HepG2 (cell line): ENCODE data around the gene ZNF383. TPM values are rescaled to one million over a fixed set of nuclear protein-coding genes. Genes with fewer than 3 reads are reported as not detected.

Source experiments
- AKNA ChIP-seq: sonication (generic); formaldehyde crosslinking; IDR thresholded peaks from 2 replicates; pipeline ENCODE4 v1.4.0; 2020; ENCODE audit warnings: missing genetic modification reagents, borderline replicate concordance
- EHMT2 ChIP-seq: fragments of 200-600 bp; sonication (generic); IDR thresholded peaks from 2 replicates; pipeline ENCODE4 v1.7.0; 2017; ENCODE audit warnings: antibody characterized with exemption, low read depth, low read length, borderline replicate concordance
- GTF2F1 ChIP-seq: fragments of 150-350 bp; IDR thresholded peaks from 2 replicates; pipeline ENCODE4 v1.6.1; 2014; ENCODE audit warnings: low read length
- HOMEZ ChIP-seq: IDR thresholded peaks from 2 replicates; pipeline ENCODE4 v1.6.1; 2016; ENCODE audit warnings: low read depth
- IRF2 ChIP-seq: IDR thresholded peaks from 2 replicates; pipeline ENCODE4 v1.6.1; 2018; ENCODE audit warnings: missing genetic modification reagents, missing compliant biosample characterization
- ISL2 ChIP-seq: sonication (generic); formaldehyde crosslinking; IDR thresholded peaks from 2 replicates; pipeline ENCODE4 v1.5.0; 2020; ENCODE audit warnings: missing genetic modification reagents
- MAFG ChIP-seq: sonication (generic); formaldehyde crosslinking; IDR thresholded peaks from 2 replicates; pipeline ENCODE4 v1.5.1; 2020; ENCODE audit warnings: mild to moderate bottlenecking, missing genetic modification reagents
- MZF1 ChIP-seq: sonication (generic); formaldehyde crosslinking; IDR thresholded peaks from 2 replicates; pipeline ENCODE4 v1.8.1; 2023; ENCODE audit warnings: mild to moderate bottlenecking, missing genetic modification reagents, borderline replicate concordance
- RFX5 ChIP-seq: IDR thresholded peaks from 2 replicates; pipeline ENCODE4 v1.6.1; 2011; ENCODE audit warnings: low read depth, low read length, improper control_type of control experiment
- SIX1 ChIP-seq: sonication (generic); formaldehyde crosslinking; IDR thresholded peaks from 2 replicates; pipeline ENCODE4 v1.4.0; 2020; ENCODE audit warnings: missing genetic modification reagents, borderline replicate concordance
- TBX2 ChIP-seq: sonication (generic); formaldehyde crosslinking; IDR thresholded peaks from 2 replicates; pipeline ENCODE4 v1.5.0; 2020; ENCODE audit warnings: missing genetic modification reagents, mild to moderate bottlenecking, borderline replicate concordance
- ZNF34 ChIP-seq: sonication (generic); formaldehyde crosslinking; IDR thresholded peaks from 2 replicates; pipeline ENCODE4 v1.4.0; 2020; ENCODE audit warnings: mild to moderate bottlenecking, missing genetic modification reagents, borderline replicate concordance
- ZNF572 ChIP-seq: sonication (generic); formaldehyde crosslinking; IDR thresholded peaks from 2 replicates; pipeline ENCODE4 v1.5.1; 2020; ENCODE audit warnings: mild to moderate bottlenecking, missing genetic modification reagents
- ZNF777 ChIP-seq: sonication (generic); formaldehyde crosslinking; IDR thresholded peaks from 2 replicates; pipeline ENCODE4 v1.4.0; 2020; ENCODE audit warnings: missing genetic modification reagents
- polyA plus RNA-seq, 8 experiments: library from polyadenylated mRNA; depleted of rRNA in 3 of 8; stranded (reverse) in 7 of 8; unstranded in 1 of 8; fragments of >200 nt; fragmentation: Illumina TruSeq in 4 of 8; extraction: Trizol in 4 of 8; gene quantifications; 2 replicates each; pipeline versions ENCODE4 v1.2.1 to v1.2.3, GENCODE V29; 2011 to 2016; ENCODE audit warnings: low read depth in 4 of 8, missing spikeins in 1 of 8, mixed read lengths in 1 of 8; ENCODE audit not compliant: insufficient read depth in 1 of 8
- total RNA-seq, 5 experiments: library from RNA; depleted of rRNA; stranded (reverse); fragments of >200 nt; fragmentation: Illumina TruSeq; extraction: Trizol; gene quantifications; 2 replicates each; pipeline ENCODE4 v1.2.3, GENCODE V29; 2016; ENCODE audit warnings: low read depth in 1 of 5
- TF ChIP-seq, protein P1 (sequence below): sonication (generic); formaldehyde crosslinking; IDR thresholded peaks from 2 replicates; pipeline ENCODE4 v1.4.0; 2020; ENCODE audit warnings: missing genetic modification reagents, borderline replicate concordance
- TF ChIP-seq, protein P2 (sequence below): sonication (generic); formaldehyde crosslinking; IDR thresholded peaks from 2 replicates; pipeline ENCODE4 v1.8.0; 2022; ENCODE audit warnings: missing genetic modification reagents, mild to moderate bottlenecking, inconsistent platforms, borderline replicate concordance
- TF ChIP-seq, protein P3 (sequence below): sonication (generic); formaldehyde crosslinking; IDR thresholded peaks from 2 replicates; pipeline ENCODE4 v1.9.0; 2022; ENCODE audit warnings: low read depth, missing genetic modification reagents

Gene ZNF383
- total and polyA plus RNA-seq, 2 of the 13 experiments (the other 11 are each of a cell fraction or from before 2014, with no cell fraction given) = 2.6 to 4.1 TPM

- TF ChIP-seq SIX1 (CRISPR knock-in tag) (no peak), ZNF777 (no peak), RFX5 (no peak), IRF2 (CRISPR knock-in tag) (peak; percentile 86), GTF2F1 (no peak), MZF1 (CRISPR knock-in tag) (no peak), MAFG (CRISPR knock-in tag) (no peak), TBX2 (CRISPR knock-in tag) (peak; percentile 53; the same call in 1 of the 2 replicates), HOMEZ (CRISPR knock-in tag) (no peak), ZNF34 (CRISPR knock-in tag) (no peak; the same call in 1 of the 2 replicates), EHMT2 (no peak), ZNF572 (CRISPR knock-in tag) (0 out of 2 replicates have a peak, but pooled peaks have one; percentile 56), AKNA (CRISPR knock-in tag) (no peak), ISL2 (CRISPR knock-in tag) (no peak)
- TF ChIP-seq, protein P1, sequence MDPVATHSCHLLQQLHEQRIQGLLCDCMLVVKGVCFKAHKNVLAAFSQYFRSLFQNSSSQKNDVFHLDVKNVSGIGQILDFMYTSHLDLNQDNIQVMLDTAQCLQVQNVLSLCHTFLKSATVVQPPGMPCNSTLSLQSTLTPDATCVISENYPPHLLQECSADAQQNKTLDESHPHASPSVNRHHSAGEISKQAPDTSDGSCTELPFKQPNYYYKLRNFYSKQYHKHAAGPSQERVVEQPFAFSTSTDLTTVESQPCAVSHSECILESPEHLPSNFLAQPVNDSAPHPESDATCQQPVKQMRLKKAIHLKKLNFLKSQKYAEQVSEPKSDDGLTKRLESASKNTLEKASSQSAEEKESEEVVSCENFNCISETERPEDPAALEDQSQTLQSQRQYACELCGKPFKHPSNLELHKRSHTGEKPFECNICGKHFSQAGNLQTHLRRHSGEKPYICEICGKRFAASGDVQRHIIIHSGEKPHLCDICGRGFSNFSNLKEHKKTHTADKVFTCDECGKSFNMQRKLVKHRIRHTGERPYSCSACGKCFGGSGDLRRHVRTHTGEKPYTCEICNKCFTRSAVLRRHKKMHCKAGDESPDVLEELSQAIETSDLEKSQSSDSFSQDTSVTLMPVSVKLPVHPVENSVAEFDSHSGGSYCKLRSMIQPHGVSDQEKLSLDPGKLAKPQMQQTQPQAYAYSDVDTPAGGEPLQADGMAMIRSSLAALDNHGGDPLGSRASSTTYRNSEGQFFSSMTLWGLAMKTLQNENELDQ = no peak
- TF ChIP-seq, protein P2, sequence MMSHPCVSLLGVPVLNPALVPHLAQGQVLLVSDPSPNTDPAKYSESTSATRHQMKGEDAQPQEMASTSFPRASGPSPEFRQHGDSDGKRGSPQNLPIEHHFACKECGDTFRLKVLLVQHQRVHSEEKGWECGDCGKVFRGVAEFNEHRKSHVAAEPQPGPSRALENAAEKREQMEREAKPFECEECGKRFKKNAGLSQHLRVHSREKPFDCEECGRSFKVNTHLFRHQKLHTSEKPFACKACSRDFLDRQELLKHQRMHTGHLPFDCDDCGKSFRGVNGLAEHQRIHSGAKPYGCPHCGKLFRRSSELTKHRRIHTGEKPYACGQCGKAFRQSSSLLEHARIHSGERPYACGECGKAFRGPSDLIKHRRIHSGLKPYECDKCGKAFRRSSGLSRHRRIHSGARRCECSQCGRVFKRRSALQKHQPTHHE (CRISPR knock-in tag) = no peak
- TF ChIP-seq, protein P3, sequence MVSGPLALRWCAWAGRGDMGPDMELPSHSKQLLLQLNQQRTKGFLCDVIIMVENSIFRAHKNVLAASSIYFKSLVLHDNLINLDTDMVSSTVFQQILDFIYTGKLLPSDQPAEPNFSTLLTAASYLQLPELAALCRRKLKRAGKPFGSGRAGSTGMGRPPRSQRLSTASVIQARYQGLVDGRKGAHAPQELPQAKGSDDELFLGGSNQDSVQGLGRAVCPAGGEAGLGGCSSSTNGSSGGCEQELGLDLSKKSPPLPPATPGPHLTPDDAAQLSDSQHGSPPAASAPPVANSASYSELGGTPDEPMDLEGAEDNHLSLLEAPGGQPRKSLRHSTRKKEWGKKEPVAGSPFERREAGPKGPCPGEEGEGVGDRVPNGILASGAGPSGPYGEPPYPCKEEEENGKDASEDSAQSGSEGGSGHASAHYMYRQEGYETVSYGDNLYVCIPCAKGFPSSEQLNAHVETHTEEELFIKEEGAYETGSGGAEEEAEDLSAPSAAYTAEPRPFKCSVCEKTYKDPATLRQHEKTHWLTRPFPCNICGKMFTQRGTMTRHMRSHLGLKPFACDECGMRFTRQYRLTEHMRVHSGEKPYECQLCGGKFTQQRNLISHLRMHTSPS (CRISPR knock-in tag) = no peak
Measured at GRCh38 chr19:37217775-37218591, at the start of gene ZNF383 (continued).
